ENCODE data around the gene SECTM1. TPM values are rescaled to one million over a fixed set of nuclear protein-coding genes. Genes with fewer than 3 reads are reported as not detected.

Gene SECTM1
- total RNA-seq, 1 donor from 2014 or later, result 0.27 TPM

GRCh38 chr17:82369211-82369610, 35.6 kb upstream of the SECTM1 start:
- H3K4me3 ChIP-seq (ENCODE audit: insufficient read depth, low read depth, low read length), result no peak overlapping the region
- H4K20me1 ChIP-seq (ENCODE audit: insufficient read depth, low read length), result no peaks in the 10 kb centered on the region
- H3K4me2 ChIP-seq (ENCODE audit: low read length), result no peak overlapping the region
- H3K9ac ChIP-seq (ENCODE audit: low read length), result no peak overlapping the region
- H3K9me3 ChIP-seq (ENCODE audit: insufficient read depth, low read depth, low read length), result no peaks in the 10 kb centered on the region
- no peaks in the 10 kb centered on the region for H3K4me1 ChIP-seq (ENCODE audit: insufficient read depth, low read length)
- H3K4me1 Mint-ChIP-seq (ENCODE audit: low read depth, unreplicated experiment), result peaks cover 2% of the 10 kb centered on the region
- no peak overlapping the region for H3K4me3 Mint-ChIP-seq (ENCODE audit: unreplicated experiment)
- no peaks in the 10 kb centered on the region for H3K79me2 ChIP-seq (ENCODE audit: insufficient read depth, low read length)
- H3K27me3 Mint-ChIP-seq (ENCODE audit: low read depth, unreplicated experiment), result peaks cover 49% of the 10 kb centered on the region
- FAIRE-seq, result no peak
- H3K27ac ChIP-seq (ENCODE audit: low read depth, low read length), result no peak overlapping the region
- H3K27ac Mint-ChIP-seq (ENCODE audit: unreplicated experiment), result no peak overlapping the region
- H3K9me3 Mint-ChIP-seq (ENCODE audit: unreplicated experiment), result no peaks in the 10 kb centered on the region
- H2AFZ ChIP-seq (ENCODE audit: low read depth, low read length), result no peak overlapping the region
- no peaks in the 10 kb centered on the region for H3K36me3 ChIP-seq (ENCODE audit: insufficient read depth, low read length)
- DNase-seq (ENCODE audit: low read depth), result no peak
- H3K27me3 ChIP-seq (ENCODE audit: insufficient read depth, low read length), result peaks cover 36% of the 10 kb centered on the region
- TF ChIP-seq EZH2 (IDR thresholded peaks at IDR 0.05; ENCODE audit: insufficient read depth, low read length), result no peak
- TF ChIP-seq CTCF (IDR thresholded peaks at IDR 0.05; ENCODE audit: insufficient read depth, low read depth, low read length), result no peak
- H3K36me3 Mint-ChIP-seq (ENCODE audit: low read depth, unreplicated experiment), result no peaks in the 10 kb centered on the region

- no peak overlapping the region for H3K4me3 Mint-ChIP-seq (ENCODE audit: unreplicated experiment)
- H3K4me3 ChIP-seq (ENCODE audit: insufficient read depth, low read depth, low read length), result no peak overlapping the region
Observed at GRCh38 chr17:82367724-82368524, 34.4 kb upstream of the SECTM1 start.

More at GRCh38 chr17:82367724-82368524, 34.4 kb upstream of the SECTM1 start:
- no peak for TF ChIP-seq CTCF (IDR thresholded peaks at IDR 0.05; ENCODE audit: insufficient read depth, low read depth, low read length)
- no peak for TF ChIP-seq EZH2 (IDR thresholded peaks at IDR 0.05; ENCODE audit: insufficient read depth, low read length)
- Mint-ChIP-seq H3K27me3 (ENCODE audit: low read depth, unreplicated experiment) (peaks cover 51% of the 10 kb centered on the region), H3K27ac (ENCODE audit: unreplicated experiment) (no peak overlapping the region), H3K4me1 (ENCODE audit: low read depth, unreplicated experiment) (peaks cover 2% of the 10 kb centered on the region), H3K36me3 (ENCODE audit: low read depth, unreplicated experiment) (no peaks in the 10 kb centered on the region), H3K9me3 (ENCODE audit: unreplicated experiment) (no peaks in the 10 kb centered on the region)
- no peak overlapping the region for H3K9ac ChIP-seq (ENCODE audit: low read length)
- H3K4me1 ChIP-seq (ENCODE audit: insufficient read depth, low read length), result no peaks in the 10 kb centered on the region
- H3K9me3 ChIP-seq (ENCODE audit: insufficient read depth, low read depth, low read length), result no peaks in the 10 kb centered on the region
- no peak overlapping the region for H3K27ac ChIP-seq (ENCODE audit: low read depth, low read length)
- DNase-seq (ENCODE audit: low read depth) (no peak), FAIRE-seq (no peak)
- H3K79me2 ChIP-seq (ENCODE audit: insufficient read depth, low read length), result no peaks in the 10 kb centered on the region
- H2AFZ ChIP-seq (ENCODE audit: low read depth, low read length), result no peak overlapping the region
- H4K20me1 ChIP-seq (ENCODE audit: insufficient read depth, low read length), result no peaks in the 10 kb centered on the region
- no peaks in the 10 kb centered on the region for H3K36me3 ChIP-seq (ENCODE audit: insufficient read depth, low read length)
- no peak overlapping the region for H3K4me2 ChIP-seq (ENCODE audit: low read length)
- H3K27me3 ChIP-seq (ENCODE audit: insufficient read depth, low read length), result peaks cover 32% of the 10 kb centered on the region
